Raji (cell line): ENCODE measurements around the gene INPP5D.

ENCODE experiments used
- POLR2A ChIP-seq: IDR thresholded peaks from 2 replicates; pipeline ENCODE4 v1.6.1; 2011; ENCODE audit warnings: low read depth, low read length, control low read depth; ENCODE audit not compliant: insufficient read depth

INPP5D gene

GRCh38 chr2:233120459-233120858 lies 60.3 kb downstream of the INPP5D start:
- TF ChIP-seq POLR2A = no peak

- TF ChIP-seq POLR2A = no peak
Observed at GRCh38 chr2:233121856-233122255, 61.7 kb downstream of the INPP5D start.

GRCh38 chr2:233122541-233122940 lies 62.4 kb downstream of the INPP5D start:
- TF ChIP-seq POLR2A = no peak

GRCh38 chr2:233124421-233125080 lies 64.4 kb downstream of the INPP5D start:
- no peak for TF ChIP-seq POLR2A

GRCh38 chr2:233125455-233126065 lies 65.4 kb downstream of the INPP5D start:
- TF ChIP-seq POLR2A = no peak

- TF ChIP-seq POLR2A = no peak
Observed at GRCh38 chr2:233129351-233129978, 69.3 kb downstream of the INPP5D start.

- TF ChIP-seq POLR2A = no peak
Observed at GRCh38 chr2:233130024-233130423, 69.9 kb downstream of the INPP5D start.

GRCh38 chr2:233130481-233131020 lies 70.4 kb downstream of the INPP5D start:
- no peak for TF ChIP-seq POLR2A

GRCh38 chr2:233131936-233132720 lies 72.0 kb downstream of the INPP5D start:
- TF ChIP-seq POLR2A = no peak

GRCh38 chr2:233133239-233133638 lies 73.1 kb downstream of the INPP5D start:
- TF ChIP-seq POLR2A = no peak

GRCh38 chr2:233135421-233135820 lies 75.3 kb downstream of the INPP5D start:
- no peak for TF ChIP-seq POLR2A

- no peak for TF ChIP-seq POLR2A
Observed at GRCh38 chr2:233137040-233137439, 76.9 kb downstream of the INPP5D start.

GRCh38 chr2:233140077-233140585 lies 80.0 kb downstream of the INPP5D start:
- TF ChIP-seq POLR2A = no peak

GRCh38 chr2:233140978-233141377 lies 80.8 kb downstream of the INPP5D start:
- no peak for TF ChIP-seq POLR2A

- TF ChIP-seq POLR2A = no peak
Observed at GRCh38 chr2:233141901-233142300, 81.8 kb downstream of the INPP5D start.

- TF ChIP-seq POLR2A = no peak
Observed at GRCh38 chr2:233142355-233142897, 82.3 kb downstream of the INPP5D start.
